GM13977 (cell line): ENCODE measurements around the gene ZNF618.

ENCODE experiments used
- DNase-seq: peaks from one replicate; pipeline ENCODE4 v3.0.0; 2012; ENCODE audit warnings: low spot score
- in situ Hi-C: fragments of 300-500 bp; cut with MboI; formaldehyde crosslinking; loops from one replicate; pipeline ENCODE4 v1.12.0; 2022; ENCODE audit warnings: low sequenced_read_pairs, low pct_unique_long_range_greater_than_20kb, mixed read lengths, inconsistent platforms; ENCODE audit not compliant: unreplicated experiment
- TF ChIP-seq, protein P1 (sequence below): IDR thresholded peaks from 2 replicates; pipeline ENCODE4 v1.5.1; 2012; ENCODE audit warnings: mild to moderate bottlenecking, control low read depth; ENCODE audit not compliant: insufficient read depth; ENCODE audit errors: extremely low read depth, missing control alignments

ZNF618 gene

DNA sequence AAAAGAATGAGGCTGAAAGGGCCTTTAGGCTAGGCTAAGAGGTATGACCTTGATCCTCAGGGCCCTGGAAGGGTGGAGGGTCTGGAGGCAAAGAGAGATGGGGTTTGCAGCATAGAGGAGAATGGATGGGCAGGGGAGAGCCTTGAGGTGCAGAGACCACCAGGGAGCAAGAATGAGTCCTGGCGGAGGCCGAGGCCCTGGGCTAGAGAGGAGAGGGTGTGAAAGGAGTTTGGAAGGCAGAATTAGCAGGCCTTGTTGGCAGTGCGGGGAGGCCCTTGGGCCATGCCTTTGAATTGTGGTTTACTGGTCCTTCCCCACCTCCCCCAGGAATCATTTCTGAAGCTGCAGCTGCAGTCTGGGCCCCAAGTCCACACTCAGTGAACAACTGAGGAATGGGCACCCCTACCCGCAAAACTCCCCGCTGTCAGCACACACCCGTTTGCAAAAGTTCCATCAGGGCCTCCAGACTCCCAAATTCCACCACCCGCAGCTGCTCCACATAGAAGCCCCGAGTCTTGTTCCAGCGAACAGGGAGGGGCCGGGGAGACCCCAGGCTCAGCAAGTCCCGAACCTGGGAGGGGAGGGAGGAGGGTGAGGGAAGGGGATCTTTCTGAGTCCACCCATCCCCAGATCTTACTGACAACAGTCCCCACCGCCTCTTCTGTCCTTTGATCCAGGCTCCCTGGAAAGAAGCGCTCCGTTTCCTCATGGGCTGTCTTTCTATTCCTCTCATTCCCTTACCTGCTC is 220.9 kb downstream of the ZNF618 start:
- TF ChIP-seq, protein P1, sequence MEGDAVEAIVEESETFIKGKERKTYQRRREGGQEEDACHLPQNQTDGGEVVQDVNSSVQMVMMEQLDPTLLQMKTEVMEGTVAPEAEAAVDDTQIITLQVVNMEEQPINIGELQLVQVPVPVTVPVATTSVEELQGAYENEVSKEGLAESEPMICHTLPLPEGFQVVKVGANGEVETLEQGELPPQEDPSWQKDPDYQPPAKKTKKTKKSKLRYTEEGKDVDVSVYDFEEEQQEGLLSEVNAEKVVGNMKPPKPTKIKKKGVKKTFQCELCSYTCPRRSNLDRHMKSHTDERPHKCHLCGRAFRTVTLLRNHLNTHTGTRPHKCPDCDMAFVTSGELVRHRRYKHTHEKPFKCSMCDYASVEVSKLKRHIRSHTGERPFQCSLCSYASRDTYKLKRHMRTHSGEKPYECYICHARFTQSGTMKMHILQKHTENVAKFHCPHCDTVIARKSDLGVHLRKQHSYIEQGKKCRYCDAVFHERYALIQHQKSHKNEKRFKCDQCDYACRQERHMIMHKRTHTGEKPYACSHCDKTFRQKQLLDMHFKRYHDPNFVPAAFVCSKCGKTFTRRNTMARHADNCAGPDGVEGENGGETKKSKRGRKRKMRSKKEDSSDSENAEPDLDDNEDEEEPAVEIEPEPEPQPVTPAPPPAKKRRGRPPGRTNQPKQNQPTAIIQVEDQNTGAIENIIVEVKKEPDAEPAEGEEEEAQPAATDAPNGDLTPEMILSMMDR: no peak
- in situ Hi-C loops: no loop called here

DNA sequence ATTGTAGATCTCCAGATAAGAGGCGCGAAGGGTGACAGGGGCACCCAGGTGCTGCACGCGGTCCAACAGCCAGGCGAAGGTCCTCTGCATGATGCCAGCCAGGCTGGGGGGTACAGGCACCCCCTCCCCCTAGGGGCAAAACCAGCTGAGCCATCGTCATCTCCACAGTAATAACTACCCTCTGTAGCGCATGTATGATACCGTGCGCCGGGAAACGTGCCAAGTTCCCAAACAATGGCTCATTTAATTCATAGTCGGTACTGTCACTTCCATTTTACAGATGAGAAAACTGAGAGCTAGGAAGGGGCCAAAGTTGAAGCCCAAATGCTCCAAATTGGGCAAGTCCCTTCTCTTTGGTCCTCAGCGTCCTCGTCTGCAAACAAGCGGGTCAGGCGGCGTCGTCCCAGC is 221.5 kb downstream of the ZNF618 start:
- in situ Hi-C loops: no loop called here
- TF ChIP-seq, protein P1: no peak
- DNase-seq: no peak

More for the DNA sequence above, 220.9 kb downstream of the ZNF618 start:
- DNase-seq: no peak

DNA sequence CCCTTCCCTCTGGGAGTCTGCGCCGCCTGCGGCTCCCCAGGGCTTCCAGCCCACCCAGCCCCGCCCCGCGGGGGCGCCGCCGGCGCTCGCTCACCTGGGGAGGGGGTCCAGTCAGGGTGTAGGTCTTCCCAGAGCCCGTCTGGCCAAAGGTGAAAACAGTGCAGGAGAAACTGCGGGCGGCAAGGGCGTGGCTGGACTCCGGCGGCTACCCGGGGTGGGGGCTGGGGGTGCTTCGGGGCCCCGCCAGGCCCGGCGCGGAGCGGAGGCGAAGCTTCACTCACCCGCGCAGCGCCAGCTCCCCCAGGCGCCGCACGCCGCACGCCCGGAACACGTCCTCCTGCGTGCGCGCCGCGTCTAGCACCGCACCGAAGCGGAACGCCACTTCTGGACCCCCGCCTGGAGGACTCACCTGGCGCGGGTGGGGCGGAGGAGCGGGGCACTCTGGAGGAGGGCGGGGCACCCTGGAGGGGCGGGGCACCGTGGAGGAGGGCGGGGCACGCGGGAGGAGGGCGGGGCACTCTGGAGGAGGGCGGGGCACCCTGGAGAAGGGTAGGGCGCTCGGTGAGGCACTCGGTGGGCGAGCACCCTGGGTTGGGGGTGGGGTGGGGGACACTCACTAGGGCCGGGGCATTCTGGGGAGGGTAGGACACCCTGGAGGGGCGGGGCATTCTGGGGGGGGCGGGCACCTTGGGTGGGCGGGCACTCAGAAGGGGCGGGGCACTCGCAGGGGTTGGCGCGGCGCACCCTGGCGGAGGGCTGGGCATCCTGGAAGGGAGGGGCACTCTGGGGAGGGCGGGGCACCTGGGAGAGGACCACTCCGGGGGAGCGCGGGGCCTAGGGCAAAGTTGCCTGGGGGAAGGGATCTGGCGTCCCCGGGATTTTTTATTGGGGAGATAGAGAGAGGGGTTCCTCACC is 222.2 kb downstream of the ZNF618 start:
- in situ Hi-C loops: no loop called here
- DNase-seq: peak; percentile 42
- TF ChIP-seq, protein P1: no peak

DNA sequence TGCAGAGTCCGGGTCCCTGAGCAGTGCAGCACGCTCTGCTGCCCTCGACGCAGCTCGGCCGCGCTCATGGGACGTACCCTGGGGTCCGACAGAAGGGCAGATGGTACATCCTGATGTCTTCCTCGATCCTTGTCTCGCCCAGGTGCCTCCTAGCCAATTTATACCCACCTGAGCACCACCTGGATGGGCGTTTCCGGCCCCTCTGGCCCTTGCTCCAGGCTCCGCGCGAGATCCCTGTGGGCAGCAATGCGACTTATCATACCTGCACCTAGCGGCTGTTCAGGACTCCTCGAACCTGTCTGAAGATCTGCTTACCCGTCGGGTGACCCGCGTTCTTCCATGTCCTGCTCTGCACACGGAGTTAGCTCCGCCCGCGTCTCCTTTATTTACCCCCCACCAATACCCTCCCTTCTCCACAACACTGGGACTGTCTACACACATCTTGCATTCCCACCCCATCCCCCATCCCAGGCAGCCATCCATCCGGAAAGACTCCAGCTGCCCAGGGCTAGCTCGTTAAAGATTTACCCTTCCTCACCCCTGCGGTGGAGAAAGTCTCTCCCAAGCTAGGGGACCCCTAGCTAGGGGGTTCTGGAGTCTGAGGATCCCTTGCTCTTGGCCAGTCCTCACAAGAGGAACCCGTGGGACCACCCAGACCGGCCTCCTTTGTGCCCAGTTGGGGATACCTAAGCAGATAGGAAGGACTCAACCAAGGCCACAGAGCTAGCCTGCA is 223.0 kb downstream of the ZNF618 start, which contains the start of gene KIF12:
KIF12 (minus strand) TSS at position 357 of the 733 bp plus-strand sequence; CDS start at position 341, 16 bp downstream.
- in situ Hi-C loops: no loop called here
- DNase-seq: no peak
- TF ChIP-seq, protein P1: no peak

DNA sequence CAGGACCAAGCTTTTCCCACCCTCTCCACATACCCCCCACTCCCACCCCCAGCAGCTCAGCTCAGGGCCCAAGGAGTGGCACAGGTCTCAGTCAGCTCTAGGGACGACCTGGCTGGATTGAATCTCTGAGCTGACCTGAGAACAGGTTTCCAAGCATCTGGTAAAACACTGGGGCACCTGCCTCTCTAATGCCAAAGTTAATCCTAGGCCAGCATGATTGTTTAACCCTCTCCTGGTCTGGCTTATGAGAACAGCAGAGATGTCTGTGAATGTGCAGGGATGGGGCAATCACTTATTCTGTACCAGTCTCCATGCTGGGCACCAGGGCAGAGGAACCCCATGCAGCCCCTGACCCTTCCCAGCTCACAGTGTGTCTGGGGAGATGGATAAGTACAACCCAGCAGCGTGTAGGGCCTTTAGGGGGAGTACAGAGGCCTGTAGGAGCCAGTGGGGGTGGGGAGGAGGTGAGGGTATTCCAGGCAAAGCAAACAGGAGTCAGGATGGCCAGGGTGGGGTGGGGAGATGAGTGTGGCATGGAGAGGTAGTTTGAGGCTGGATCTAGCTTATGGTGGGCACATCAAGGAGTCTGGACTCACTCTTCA is 223.7 kb downstream of the ZNF618 start:
- in situ Hi-C loops: loop anchor here (25.0 kb wide), 1 partner anchor 188 kb away; no protein-coding TSS in a partner anchor
- DNase-seq: no peak
- TF ChIP-seq, protein P1: no peak
